Measurements from ENCODE around the gene CAMK2G.
"Not testable (repeated sequence)": the region's sequence is repeated elsewhere in the genome, so short reads cannot be mapped to it uniquely, and the experiment has no call there.

CAMK2G gene

GRCh38 chr10:73836427-73836980 is 37.9 kb downstream of the CAMK2G start:
- H3K79me2 ChIP-seq (ENCODE audit: insufficient read depth, low read length): no peaks in the 10 kb centered on the region
- H4K20me1 ChIP-seq (ENCODE audit: insufficient read depth, low read length): no peaks in the 10 kb centered on the region
- ATAC-seq (ENCODE audit: insufficient read depth, low read depth): no peak
- H3K9ac ChIP-seq (ENCODE audit: low read depth, low read length): no peak overlapping the region
- H3K27me3 ChIP-seq (ENCODE audit: insufficient read depth, low read length, poor library complexity): no peaks in the 10 kb centered on the region
- H3K9me3 ChIP-seq (ENCODE audit: insufficient read depth, low read length, severe bottlenecking): no peaks in the 10 kb centered on the region
- H3K27ac ChIP-seq (ENCODE audit: low read length): no peak overlapping the region
- H2AFZ ChIP-seq (ENCODE audit: low read depth, low read length): no peak overlapping the region
- H3K4me3 ChIP-seq (ENCODE audit: low read depth in 1 of 2, low read length in 2 of 2): no peak overlapping the region
- H3K4me1 ChIP-seq (ENCODE audit: insufficient read depth, low read length): no peaks in the 10 kb centered on the region
- H3K36me3 ChIP-seq (ENCODE audit: insufficient read depth, low read length): peaks cover 51% of the 10 kb centered on the region
- DNase-seq: no peak
- H3K4me2 ChIP-seq (ENCODE audit: insufficient read depth, low read length): no peak overlapping the region
- no peak for TF ChIP-seq EZH2 (IDR thresholded peaks at IDR 0.05; ENCODE audit: borderline replicate concordance, low read depth, low read length, severe bottlenecking)
- TF ChIP-seq, protein P1, sequence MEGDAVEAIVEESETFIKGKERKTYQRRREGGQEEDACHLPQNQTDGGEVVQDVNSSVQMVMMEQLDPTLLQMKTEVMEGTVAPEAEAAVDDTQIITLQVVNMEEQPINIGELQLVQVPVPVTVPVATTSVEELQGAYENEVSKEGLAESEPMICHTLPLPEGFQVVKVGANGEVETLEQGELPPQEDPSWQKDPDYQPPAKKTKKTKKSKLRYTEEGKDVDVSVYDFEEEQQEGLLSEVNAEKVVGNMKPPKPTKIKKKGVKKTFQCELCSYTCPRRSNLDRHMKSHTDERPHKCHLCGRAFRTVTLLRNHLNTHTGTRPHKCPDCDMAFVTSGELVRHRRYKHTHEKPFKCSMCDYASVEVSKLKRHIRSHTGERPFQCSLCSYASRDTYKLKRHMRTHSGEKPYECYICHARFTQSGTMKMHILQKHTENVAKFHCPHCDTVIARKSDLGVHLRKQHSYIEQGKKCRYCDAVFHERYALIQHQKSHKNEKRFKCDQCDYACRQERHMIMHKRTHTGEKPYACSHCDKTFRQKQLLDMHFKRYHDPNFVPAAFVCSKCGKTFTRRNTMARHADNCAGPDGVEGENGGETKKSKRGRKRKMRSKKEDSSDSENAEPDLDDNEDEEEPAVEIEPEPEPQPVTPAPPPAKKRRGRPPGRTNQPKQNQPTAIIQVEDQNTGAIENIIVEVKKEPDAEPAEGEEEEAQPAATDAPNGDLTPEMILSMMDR (IDR thresholded peaks at IDR 0.05; ENCODE audit: borderline replicate concordance, extremely low read depth, low read length, poor library complexity, severe bottlenecking): no peak

GRCh38 chr10:73829090-73829489 is 45.3 kb downstream of the CAMK2G start:
- not testable (repeated sequence) for H3K4me1 ChIP-seq (ENCODE audit: insufficient read depth, low read length); DNase-seq; H3K9ac ChIP-seq (ENCODE audit: low read depth, low read length); H3K4me2 ChIP-seq (ENCODE audit: insufficient read depth, low read length); H3K79me2 ChIP-seq (ENCODE audit: insufficient read depth, low read length); H2AFZ ChIP-seq (ENCODE audit: low read depth, low read length); ATAC-seq (ENCODE audit: insufficient read depth, low read depth); H3K27me3 ChIP-seq (ENCODE audit: insufficient read depth, low read length, poor library complexity); H3K4me3 ChIP-seq (ENCODE audit: low read depth in 1 of 2, low read length in 2 of 2); H3K9me3 ChIP-seq (ENCODE audit: insufficient read depth, low read length, severe bottlenecking); H3K27ac ChIP-seq (ENCODE audit: low read length); H4K20me1 ChIP-seq (ENCODE audit: insufficient read depth, low read length)
- peaks cover 34% of the 10 kb centered on the region for H3K36me3 ChIP-seq (ENCODE audit: insufficient read depth, low read length)

GRCh38 chr10:73828161-73828560 is 46.2 kb downstream of the CAMK2G start:
- TF ChIP-seq, protein P1 (IDR thresholded peaks at IDR 0.05; ENCODE audit: borderline replicate concordance, extremely low read depth, low read length, poor library complexity, severe bottlenecking): no peak
- TF ChIP-seq EZH2 (IDR thresholded peaks at IDR 0.05; ENCODE audit: borderline replicate concordance, low read depth, low read length, severe bottlenecking): no peak
- H3K4me3 ChIP-seq (ENCODE audit: low read depth in 1 of 2, low read length in 2 of 2): no peak overlapping the region
- no peaks in the 10 kb centered on the region for H3K4me1 ChIP-seq (ENCODE audit: insufficient read depth, low read length)
- H3K9ac ChIP-seq (ENCODE audit: low read depth, low read length): no peak overlapping the region
- no peaks in the 10 kb centered on the region for H4K20me1 ChIP-seq (ENCODE audit: insufficient read depth, low read length)
- no peaks in the 10 kb centered on the region for H3K9me3 ChIP-seq (ENCODE audit: insufficient read depth, low read length, severe bottlenecking)
- H3K27me3 ChIP-seq (ENCODE audit: insufficient read depth, low read length, poor library complexity): no peaks in the 10 kb centered on the region
- no peak overlapping the region for H2AFZ ChIP-seq (ENCODE audit: low read depth, low read length)
- no peak overlapping the region for H3K27ac ChIP-seq (ENCODE audit: low read length)
- H3K36me3 ChIP-seq (ENCODE audit: insufficient read depth, low read length): peaks cover 39% of the 10 kb centered on the region
- H3K79me2 ChIP-seq (ENCODE audit: insufficient read depth, low read length): no peaks in the 10 kb centered on the region
- no peak overlapping the region for H3K4me2 ChIP-seq (ENCODE audit: insufficient read depth, low read length)
- no peak for ATAC-seq (ENCODE audit: insufficient read depth, low read depth)
- no peak for DNase-seq

DNA sequence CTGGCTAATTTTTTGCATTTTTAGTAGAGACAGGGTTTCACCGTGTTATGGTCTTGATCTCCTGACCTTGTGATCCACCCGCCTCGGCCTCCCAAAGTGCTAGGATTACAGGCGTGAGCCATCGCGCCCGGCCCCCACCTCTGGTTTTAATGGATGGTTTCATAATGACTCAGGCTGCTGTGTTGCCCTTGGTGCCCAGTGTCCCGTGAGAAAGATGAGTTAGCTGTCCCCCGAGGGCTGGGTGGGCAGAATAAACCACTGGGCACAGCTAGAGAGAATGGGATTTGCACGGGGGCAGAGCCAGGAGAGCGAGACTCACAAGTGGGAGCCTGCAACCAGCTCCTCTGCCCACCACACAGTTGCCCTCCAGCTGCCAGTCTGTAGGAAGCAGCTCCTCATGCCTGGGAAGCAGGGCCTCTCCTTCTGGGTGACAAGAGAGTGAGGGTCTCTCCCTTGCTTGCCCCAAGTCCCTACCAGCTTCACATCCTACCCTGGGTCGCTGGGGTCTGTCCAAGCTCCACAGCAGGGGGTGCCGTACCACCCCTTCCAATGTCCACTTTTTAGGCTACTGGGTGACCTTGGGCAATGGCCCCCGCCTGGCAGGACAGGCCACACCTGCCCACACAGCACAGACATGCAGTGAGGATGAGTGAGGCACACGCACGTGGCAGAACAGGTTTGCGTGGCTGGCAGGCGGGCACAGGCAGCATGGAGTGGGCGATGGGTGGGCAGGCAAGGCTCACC is 46.8 kb downstream of the CAMK2G start:
- no peak for ATAC-seq (ENCODE audit: insufficient read depth, low read depth)
- H3K9ac ChIP-seq (ENCODE audit: low read depth, low read length): no peak overlapping the region
- no peak for DNase-seq
- peaks cover 39% of the 10 kb centered on the region for H3K36me3 ChIP-seq (ENCODE audit: insufficient read depth, low read length)
- H3K9me3 ChIP-seq (ENCODE audit: insufficient read depth, low read length, severe bottlenecking): no peaks in the 10 kb centered on the region
- no peak for TF ChIP-seq EZH2 (IDR thresholded peaks at IDR 0.05; ENCODE audit: borderline replicate concordance, low read depth, low read length, severe bottlenecking)
- TF ChIP-seq, protein P1 (IDR thresholded peaks at IDR 0.05; ENCODE audit: borderline replicate concordance, extremely low read depth, low read length, poor library complexity, severe bottlenecking): no peak
- no peak overlapping the region for H3K4me2 ChIP-seq (ENCODE audit: insufficient read depth, low read length)
- H2AFZ ChIP-seq (ENCODE audit: low read depth, low read length): no peak overlapping the region
- no peak overlapping the region for H3K27ac ChIP-seq (ENCODE audit: low read length)
- no peak overlapping the region for H3K4me3 ChIP-seq (ENCODE audit: low read depth in 1 of 2, low read length in 2 of 2)
- H3K4me1 ChIP-seq (ENCODE audit: insufficient read depth, low read length): no peaks in the 10 kb centered on the region
- H3K79me2 ChIP-seq (ENCODE audit: insufficient read depth, low read length): no peaks in the 10 kb centered on the region
- no peaks in the 10 kb centered on the region for H3K27me3 ChIP-seq (ENCODE audit: insufficient read depth, low read length, poor library complexity)
- H4K20me1 ChIP-seq (ENCODE audit: insufficient read depth, low read length): no peaks in the 10 kb centered on the region
